H54 (cell line): Measurements from ENCODE around the gene CLDN18.

ENCODE experiments used
- DNase-seq: peaks from one replicate; pipeline ENCODE4 v3.0.0; 2011; ENCODE audit warnings: low spot score, mixed read lengths; ENCODE audit not compliant: insufficient read length
- FAIRE-seq: peaks from 3 replicates; lab custom pipeline; 2011; peaks lifted over from hg19 to GRCh38; lab: Jason Lieb, UNC
- POLR2A ChIP-seq: IDR thresholded peaks from 2 replicates; pipeline ENCODE4 v1.6.1; 2011; ENCODE audit warnings: low read depth, mild to moderate bottlenecking, low read length

CLDN18 gene

DNA sequence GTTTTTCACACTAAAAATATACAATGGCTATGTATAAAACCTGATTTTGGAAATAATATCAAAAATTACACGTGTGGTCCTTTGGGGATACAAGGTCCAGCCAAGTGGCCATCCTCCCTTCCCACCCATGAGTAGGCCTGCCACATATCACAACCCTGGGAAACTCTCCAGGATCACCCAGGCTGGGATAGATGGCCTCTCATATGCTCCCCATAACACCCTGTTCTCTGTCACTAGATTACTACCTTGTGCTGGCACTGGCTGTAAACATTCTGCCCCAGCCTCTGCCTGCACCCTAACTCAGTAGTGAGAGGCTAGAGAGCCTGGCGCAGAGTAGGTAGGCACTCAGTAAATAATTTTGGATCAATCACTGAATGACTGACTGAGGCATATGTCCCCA is 52.1 kb downstream of the CLDN18 start:
- DNase-seq: no peak
- FAIRE-seq: no peak
- TF ChIP-seq POLR2A: no peak

DNA sequence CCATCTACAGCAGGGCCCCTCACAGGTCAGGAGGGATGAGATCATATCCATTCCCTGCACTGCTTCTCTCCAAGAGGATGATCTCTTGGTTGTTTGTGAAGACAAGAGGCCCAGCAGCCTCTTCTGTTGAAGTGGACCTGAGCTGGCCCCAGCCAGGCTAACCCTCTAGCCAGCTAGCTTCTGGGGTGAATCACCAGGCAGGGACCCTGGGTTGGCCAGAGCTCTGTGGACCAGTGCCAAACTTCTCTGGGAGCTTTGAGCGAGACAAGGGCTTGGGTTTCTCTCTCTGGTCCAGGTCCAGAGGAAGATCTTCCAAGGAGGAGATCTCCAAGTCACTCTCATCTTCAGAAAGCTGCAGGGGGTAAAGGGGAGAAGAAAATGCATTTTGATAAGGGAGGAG is 52.7 kb downstream of the CLDN18 start:
- TF ChIP-seq POLR2A: no peak
- no peak for FAIRE-seq
- DNase-seq: no peak

DNA sequence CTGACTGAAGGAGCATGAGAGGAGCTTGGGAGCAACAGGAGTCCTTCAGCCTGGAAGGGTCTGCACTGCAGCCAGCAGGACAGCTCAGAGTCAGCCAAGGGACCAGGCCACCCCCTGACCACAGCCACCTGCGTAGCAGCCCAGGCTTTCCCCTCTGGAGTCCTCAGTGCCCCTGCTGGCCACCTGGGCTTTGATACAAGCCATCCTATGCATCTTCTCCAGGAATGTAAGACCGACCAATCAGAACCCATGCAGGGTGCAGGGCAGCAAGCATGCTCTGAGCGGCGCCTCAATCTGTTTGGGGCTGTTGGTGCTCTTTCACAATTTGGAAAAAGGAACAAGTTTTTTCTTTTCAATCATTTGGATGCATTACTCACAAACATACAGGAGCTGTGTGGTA is 53.5 kb downstream of the CLDN18 start:
- no peak for TF ChIP-seq POLR2A
- no peak for FAIRE-seq

DNA sequence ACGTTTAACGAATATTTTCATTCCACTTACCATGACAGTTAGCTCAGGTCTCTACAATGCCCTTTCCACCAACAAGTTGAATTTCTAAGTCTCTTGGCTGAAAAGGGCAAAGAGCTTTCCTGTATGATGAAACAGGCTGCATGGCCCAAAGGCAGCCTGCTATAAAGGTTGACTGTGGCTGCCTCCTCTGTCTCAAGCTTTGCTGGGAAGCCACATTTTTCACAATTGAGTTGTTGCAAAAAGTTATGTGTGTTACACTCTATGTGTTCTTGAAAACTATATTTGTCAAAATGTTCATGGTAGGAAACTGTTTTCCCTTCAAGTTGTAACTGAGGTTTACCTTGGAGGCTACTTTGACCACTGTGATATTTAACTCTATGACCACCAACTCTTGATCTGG is 56.0 kb downstream of the CLDN18 start:
- FAIRE-seq (no peak), DNase-seq (no peak)
- TF ChIP-seq POLR2A: no peak

More for the DNA sequence above, 53.5 kb downstream of the CLDN18 start:
- DNase-seq: no peak

DNA sequence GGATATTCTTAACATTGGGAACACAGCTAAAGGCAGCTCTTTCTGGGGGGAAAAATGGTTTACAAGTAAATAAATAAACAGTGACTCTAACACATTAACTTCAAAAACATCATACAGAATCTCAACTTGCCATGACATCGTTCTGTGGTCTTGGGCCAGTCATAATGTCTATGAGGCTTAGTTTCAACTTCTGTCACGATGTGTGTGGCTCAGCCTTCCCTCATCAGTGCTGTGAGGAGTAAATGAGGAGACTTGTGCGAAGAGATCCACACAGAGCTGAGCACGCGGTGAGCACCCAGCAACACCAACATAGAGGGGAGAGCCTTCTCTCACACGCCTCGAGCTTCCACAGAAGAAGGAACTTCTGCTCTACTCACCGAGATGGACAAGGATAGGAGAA is 56.4 kb downstream of the CLDN18 start:
- FAIRE-seq: no peak
- DNase-seq: no peak
- TF ChIP-seq POLR2A: no peak

DNA sequence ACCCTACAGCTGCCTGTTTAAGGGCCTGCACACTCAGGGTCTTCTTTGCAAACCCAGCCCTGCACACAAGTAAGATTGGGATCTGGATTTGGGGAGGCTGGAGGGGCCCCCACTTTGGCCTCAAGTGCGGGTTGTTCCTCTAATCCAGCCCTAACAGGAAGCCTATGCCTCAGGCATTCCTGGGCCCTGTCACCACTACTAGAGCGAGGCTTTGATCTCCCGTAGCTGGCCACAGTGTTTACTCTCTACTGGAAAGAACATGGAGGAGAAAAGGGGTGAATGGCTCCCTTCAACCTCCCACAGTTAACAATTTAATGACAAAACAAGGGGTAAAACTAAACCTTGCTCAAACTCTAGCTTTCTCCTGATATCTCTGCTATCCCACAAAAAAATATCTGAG is 57.0 kb downstream of the CLDN18 start:
- no peak for TF ChIP-seq POLR2A
- DNase-seq: no peak
- FAIRE-seq: no peak

DNA sequence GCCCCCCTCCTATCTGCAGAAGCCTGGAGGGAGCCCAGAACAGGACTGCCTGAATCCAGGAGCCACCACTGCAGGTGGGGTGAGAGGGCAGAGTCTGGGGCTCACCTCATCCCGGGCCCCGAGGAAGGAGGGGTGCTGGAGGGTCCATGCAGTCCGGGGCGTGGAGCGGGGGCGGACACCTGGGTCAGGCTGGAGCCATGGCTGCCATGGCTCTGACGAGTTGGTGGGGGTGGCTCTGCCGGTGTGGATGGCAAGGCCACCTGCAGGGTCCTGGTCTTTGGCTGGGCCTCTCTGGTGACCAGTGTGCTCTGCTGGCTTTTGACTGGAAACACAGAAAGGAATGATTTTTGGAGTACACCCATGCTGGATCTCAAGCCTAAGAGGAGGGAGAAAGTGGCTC is 58.1 kb downstream of the CLDN18 start:
- no peak for FAIRE-seq
- no peak for TF ChIP-seq POLR2A
- DNase-seq: no peak

DNA sequence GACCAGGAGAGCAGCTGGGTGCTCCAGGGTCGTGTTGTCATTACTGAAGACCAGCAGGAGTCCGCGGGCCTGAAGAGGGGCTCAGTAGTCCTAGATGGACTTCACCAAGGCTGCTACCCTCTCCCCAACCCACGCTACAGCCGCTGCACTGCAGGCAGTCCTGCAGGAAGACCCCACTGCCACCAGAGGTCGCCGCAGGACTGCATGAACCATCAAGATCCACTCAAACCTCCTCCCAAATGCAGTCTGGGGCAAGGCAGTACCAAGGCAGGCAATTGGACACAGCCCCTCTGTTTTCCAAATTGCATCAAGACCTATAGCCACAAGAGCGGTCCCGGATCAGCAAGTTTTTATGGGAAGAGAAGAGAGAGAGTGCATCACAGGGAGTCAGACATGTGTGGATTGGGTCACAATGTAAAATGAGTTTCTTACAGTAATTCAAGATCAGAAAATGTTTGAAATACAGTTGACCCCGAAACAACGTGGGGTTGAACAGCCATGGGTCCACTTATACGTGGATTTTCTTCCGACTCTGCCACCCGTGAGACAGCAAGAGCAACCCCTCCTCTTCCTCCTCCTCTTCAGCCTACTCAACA is 58.7 kb downstream of the CLDN18 start:
- TF ChIP-seq POLR2A: no peak
- FAIRE-seq (peak; percentile 62), DNase-seq (peak; percentile 65)

DNA sequence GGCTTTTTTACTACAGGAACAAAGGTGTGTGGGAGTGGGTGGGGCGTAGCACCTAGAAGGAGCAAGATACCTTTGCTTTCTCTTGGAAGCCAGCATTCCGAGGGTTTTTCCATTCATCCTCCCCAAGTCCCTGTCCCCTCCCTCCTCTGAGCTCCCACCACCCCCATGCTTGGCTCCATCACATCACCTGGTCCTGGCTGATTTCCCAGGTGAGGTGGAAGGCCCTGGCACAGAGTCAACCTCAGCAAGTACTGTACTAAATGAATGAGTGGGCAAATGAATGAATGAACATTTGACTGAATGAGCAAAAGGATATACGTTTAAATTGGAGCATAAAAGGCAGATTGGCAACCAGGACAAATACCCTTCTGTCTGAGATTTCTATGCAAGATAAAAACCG is 60.0 kb downstream of the CLDN18 start:
- no peak for TF ChIP-seq POLR2A
- DNase-seq (no peak), FAIRE-seq (no peak)

DNA sequence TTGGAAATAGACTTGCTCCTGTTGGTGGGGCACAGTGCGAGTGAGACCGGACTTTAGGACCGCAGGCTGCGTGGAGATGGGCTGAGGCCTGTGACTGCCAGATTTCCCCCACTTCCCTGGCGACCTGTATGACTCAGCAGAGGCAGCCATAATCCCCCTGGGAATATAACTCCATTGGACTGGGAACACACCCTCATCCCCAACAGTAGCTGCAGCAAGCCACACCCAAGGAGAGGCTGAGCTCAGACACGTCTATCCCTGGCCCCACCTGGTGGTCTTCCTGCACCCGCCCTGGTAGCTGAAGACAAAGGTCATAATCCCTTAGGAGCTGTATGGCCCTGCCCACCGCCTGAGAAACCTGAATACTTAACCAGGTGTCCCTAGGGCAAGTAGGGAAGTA is 62.8 kb downstream of the CLDN18 start:
- no peak for FAIRE-seq
- no peak for TF ChIP-seq POLR2A
- DNase-seq: no peak

DNA sequence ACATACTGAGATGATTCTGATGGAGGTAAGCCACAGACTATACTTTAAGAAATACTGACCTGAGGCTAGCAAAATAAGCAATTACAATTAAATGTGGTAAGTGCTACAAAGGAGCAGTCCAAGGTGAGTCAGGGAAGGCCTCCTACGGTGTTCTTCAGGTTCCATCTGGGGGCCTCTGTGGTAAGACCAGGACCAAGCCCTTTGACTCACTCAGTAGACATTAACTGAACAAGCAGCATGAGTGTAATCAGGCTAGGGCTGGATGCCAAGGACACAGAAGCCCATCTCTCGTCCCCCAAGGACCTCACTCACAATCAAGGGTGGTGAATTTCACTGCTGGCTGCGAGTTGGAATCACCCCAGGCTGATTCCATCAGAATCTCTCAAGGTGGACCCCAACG is 68.1 kb downstream of the CLDN18 start:
- DNase-seq: no peak
- TF ChIP-seq POLR2A: no peak
- FAIRE-seq: no peak

DNA sequence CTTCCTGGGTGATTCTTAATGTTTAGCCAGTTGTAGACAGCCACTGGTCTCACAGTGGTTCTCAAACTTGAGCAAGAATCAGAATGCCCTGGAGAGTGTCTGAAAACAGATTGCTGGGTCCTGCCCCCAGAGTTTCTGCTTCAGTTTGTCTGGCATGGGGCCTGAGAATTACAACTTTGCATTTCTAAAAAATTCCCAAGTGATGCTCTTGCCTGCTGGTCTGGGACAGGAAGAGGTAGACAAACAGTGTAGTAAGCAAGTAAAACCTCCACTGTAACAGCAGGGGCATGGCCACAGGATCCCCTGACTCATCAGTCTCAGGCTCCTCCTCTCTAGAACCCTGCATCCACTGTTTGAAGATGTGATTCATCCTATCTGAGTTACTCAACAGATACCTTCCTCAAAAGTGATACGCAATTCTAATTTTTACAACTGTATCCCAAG is 69.0 kb downstream of the CLDN18 start:
- FAIRE-seq: peak; percentile 94
- DNase-seq: peak; percentile 78
- no peak for TF ChIP-seq POLR2A

DNA sequence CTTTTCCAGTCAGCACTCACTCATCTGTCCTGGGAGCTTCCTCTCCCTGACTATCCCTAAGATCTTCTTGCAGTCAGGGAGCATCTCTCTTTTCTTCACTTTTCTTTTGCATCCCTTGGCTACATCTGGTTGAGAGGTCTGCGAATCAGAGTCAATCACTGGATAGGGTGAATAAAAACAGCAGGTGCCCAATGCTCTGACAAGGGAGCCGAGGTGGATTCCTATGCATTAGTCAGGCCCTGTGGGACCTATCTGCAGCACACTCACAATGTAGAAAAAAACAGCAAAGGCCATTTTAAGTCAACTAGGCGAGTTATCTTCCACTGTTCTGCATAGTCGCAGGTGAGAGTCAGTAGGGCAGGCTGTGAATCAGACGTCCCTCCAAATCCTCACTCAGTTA is 69.9 kb downstream of the CLDN18 start:
- no peak for FAIRE-seq
- DNase-seq: no peak
- TF ChIP-seq POLR2A: no peak

DNA sequence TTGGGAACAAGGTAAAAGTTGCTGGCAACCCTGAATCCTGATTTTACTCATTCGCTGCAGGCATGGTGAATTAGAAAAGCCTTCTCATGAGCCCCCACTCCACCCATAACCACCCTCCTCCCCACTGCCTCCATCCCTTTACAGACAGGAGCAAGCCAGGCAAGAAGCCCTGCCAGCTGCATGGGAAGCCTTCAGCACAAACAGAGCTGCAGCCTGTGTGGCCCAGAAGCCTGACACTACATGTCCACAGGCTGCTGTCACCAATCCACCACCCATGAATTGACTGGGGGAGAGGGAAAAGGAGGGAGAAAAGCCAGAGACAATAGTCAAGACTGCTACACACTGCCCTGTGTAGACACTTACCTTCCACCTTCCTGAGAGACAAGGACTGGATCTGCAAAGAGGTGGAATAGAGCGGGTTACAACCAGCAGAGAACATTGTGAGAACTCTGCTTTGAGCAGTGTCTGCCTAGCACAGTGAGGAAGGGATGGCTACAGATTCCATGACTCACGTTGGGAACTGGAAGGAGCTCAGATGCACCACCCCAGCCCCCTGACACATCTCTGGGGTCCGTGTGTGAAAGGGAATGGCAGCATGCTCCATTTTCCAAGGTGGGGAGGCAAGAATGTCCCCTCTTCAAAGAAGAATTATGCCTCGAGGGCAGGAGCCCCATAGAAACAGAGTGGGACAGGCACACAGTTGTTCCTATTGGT is 71.6 kb downstream of the CLDN18 start:
- FAIRE-seq (no peak), DNase-seq (no peak)
- TF ChIP-seq POLR2A: no peak

DNA sequence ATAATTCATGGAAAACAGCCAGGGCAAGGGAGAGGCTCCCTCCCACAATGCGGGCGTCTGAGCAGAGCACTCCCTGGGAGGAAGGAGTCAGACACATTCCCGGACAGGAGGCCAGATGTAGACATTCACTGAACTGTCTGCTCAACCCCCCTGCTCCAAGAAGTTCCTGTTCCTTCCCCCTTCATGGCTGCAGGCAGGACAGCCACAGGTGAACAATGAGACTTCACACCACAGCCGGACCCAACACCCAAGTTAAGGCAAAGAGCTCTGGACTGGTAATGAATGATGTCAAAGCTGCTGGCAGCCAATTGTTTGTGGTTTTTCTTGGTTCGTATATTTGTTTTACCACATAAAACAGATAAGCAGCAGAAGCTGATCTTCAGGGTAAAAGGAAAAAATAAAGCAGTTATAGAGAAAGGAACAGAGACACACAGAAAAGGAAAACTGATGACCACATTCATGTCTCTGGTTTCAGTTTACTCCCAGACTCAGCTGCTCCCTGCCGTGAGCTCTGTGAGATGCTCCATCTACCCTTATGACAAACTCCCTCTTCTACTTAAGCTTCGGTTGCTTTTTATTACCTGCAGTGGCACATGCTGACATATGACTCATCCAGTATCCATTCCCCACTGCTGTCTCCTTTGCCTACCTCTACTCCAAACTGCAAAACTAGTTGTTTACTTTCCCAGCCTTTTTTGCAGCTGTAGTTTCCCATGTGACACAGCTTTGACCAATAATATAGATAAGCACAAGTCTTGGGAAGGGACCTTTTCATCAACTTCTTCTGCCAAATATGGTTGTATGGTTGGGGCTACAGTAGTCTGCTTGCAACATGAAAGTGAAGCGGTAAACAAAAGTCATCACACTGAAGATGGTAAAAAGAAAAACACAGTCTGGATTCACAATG is 72.4 kb downstream of the CLDN18 start:
- DNase-seq (peak; percentile 31), FAIRE-seq (peak; percentile 66)
- TF ChIP-seq POLR2A: no peak
